Airway epithelial cell (primary cell): ENCODE data around the gene IL1R2. TPM values are rescaled to one million over a fixed set of nuclear protein-coding genes. Genes with fewer than 3 reads are reported as not detected.

ENCODE experiments used
- total RNA-seq: library from RNA; depleted of rRNA; stranded (reverse); fragments of >200 nt; gene quantifications from 2 replicates; pipeline ENCODE4 v1.2.3, GENCODE V29; 2015

IL1R2 gene, protein sequence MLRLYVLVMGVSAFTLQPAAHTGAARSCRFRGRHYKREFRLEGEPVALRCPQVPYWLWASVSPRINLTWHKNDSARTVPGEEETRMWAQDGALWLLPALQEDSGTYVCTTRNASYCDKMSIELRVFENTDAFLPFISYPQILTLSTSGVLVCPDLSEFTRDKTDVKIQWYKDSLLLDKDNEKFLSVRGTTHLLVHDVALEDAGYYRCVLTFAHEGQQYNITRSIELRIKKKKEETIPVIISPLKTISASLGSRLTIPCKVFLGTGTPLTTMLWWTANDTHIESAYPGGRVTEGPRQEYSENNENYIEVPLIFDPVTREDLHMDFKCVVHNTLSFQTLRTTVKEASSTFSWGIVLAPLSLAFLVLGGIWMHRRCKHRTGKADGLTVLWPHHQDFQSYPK
- total RNA-seq, result 0.35 TPM in 1 of 2 replicates, not detected in the other

DNA sequence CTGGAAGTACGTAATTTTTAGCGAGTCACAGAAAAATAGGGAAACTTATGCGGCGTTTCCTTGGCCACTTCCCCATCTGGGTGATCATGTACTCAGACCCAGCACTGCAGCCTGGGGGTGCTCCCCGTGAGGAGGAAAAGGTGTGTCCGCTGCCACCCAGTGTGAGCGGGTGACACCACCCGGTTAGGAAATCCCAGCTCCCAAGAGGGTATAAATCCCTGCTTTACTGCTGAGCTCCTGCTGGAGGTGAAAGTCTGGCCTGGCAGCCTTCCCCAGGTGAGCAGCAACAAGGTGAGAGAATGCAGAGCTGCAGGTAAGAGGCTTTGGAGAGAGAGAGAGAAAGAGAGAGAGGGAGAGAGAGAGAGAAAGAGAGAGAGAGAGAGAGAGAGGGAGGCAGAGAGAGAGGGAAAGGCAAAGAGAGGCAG is at the start of gene IL1R2:
IL1R2 (plus strand) TSS at position 240 of the 425 bp plus-strand sequence. CDS start 16,616 bp downstream, outside the sequence.

Other genes starting within 250 kb of the IL1R2 start
- 2.3 and 5.1 TPM in 2 replicates for gene IL1R1, start 150.8 kb downstream of the IL1R2 start, total RNA-seq
- 0.63 and 1.3 TPM in 2 replicates for gene IL1RL2, start 195.1 kb downstream of the IL1R2 start, total RNA-seq